ENCODE measurements around the gene ZDHHC3.
A peak's percentile ranks its signal among the peaks of the same experiment; 100 is the strongest.

The ZDHHC3 gene

DNA sequence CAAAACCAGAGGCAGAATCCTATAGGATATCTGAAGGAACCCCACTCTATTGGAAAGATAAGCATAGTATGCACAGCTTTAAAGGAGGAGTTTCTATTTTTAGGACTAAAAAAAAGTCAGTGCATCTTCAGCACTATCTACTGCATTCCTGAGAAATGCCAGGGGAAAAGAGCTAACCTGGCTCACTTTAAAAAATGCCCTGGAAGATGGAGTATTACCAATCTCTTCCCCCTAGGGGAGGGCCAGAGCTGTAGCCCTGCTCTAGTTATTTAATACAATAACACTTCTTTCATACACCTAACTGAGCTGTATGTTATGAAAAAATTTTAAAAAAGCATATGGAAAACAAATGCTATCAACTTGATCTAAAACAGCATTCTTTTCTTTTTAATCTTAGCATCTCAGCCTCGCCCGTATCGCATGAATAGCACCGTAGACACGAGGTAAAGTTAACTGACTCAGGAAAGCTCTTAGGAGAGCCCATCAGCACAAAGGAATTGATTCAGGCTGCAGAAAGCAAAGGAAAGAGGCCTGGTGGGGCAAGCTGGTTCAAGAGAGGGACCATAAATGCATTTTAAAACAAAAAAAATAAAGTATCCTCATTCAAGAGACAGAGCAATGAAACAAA lies 51.4 kb downstream of the ZDHHC3 start:
- no peak for DNase-seq

DNA sequence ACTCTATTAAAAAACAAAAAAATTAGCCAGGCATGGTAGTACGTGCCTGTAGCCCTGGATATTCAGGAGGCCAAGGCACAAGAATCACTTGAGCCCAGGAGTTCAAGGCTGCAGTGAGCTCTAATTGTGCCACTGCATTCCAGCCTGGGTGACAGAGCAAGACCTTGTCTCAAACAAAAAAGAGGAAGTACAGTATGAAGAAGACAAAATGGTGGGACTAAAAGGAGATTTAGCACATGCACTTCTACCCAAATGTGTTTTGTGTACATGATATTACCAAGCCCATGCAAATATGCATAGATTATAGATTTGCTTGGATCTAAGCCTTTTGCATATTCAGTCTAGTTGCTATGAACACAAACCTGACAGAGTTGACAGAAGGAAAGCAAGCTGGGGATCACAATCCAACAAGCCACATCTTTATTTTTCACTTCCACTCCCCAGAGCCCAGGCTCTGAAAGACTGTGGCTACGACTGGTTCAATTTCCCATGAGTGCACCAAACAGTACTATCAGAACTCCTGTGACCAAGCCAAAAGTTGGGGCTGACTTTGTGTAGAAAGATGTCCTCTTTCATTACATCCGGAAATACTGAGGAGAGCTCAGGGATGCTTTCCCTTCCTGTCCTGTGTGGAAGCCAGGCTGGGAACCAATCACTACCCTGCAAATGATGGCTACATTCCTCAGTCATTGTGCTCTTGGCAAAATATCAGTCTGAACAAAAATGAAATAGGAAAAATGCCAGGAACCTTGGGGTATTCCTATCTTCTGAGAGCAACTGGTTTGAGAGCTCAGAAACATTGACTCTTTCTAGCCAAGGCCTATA lies 52.1 kb downstream of the ZDHHC3 start:
- DNase-seq: no peak

DNA sequence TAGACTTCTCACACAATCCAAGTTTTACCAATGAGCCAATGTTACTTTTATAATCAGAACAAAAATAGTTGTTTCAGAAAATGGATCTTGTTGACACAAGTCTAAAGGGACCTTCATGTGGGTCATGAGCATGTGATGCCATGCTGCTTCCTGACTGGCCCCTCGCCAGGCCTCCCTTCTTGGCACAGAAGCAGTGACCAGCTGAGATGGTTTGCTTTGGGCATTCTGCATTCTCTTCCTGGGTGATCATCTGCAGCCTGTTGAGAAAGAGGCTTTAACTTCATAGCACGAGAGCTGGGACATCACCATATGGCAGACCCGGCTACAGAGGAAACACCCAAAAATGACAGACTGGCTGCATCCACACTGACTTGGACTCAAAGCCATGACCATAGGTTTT lies 55.9 kb downstream of the ZDHHC3 start:
- DNase-seq: peak; percentile 5

DNA sequence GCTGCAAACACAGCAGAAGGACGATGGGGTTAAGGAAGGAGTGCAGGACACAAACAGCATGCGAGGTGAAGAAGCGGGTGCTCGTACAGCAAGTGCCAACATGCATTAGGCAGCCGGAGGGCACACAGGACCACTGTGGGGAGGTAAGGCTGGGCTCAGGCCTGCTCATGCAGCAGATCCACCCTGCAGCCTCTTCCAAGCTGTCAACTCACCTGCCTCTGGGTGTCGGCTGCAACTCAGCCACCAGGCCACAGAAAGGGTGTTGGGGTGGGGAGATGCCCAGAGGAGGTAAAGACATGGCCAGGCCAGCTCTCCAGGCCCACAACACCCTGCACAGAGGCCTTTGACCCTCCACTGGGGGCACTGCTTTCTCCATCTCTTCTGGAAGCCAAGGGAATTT lies 57.4 kb downstream of the ZDHHC3 start:
- DNase-seq: no peak

GRCh38 chr3:44918087-44918486 lies 57.9 kb downstream of the ZDHHC3 start:
- DNase-seq: no peak

DNA sequence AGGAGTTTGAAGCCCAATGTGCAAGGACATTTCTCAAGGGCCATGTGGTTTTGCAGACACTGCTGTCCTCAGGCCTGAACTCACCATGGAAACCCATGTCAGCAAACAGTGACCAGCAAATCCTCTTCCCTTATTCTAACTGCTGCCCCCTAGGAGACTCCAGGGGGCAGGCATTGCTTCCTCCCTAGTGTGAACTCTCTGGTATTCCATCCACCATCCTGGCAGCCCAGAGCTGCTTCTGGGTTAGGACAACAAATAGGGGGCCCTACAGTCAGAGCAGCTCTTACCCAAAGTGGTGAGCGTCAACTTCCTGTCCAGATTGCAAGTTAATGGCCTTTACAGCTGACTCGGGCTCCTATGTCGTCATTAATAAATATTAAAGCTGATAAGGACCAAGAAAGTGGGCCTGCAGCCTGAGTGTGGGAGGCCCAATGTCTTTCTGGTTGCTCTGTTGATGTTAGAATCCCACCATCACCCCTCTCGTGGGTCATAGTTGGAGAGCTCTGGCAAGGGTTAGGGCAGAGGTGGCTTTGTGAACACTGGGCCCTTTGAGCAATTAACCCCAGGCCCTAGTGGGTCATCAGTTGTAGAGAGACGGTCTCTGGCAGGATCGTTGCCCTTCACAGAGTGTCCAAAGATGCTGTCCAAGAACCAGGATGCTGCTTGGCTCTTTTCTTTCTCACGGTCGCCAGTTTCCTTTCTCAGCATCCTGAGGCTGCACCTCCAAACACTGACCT lies 60.1 kb downstream of the ZDHHC3 start:
- no peak for DNase-seq

GRCh38 chr3:44914936-44915335 lies 61.0 kb downstream of the ZDHHC3 start:
- peak; percentile 43 for DNase-seq

GRCh38 chr3:44913868-44914468 lies 62.0 kb downstream of the ZDHHC3 start:
- DNase-seq: peak; percentile 65

DNA sequence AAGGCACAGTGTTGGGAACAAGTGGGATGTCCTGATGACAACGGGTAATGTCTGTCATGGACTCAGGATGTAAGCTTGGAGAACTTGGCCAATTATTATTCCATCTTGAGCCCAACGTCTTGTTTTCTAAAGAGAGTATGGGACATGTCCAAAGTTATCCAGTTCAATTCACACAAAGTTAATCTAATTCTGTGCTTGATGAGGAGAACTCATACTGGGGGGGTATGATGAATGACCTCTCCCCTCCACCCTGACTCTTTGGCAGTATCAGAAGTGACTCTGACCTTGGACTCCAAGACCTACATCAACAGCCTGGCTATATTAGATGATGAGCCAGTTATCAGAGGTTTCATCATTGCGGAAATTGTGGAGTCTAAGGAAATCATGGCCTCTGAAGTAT lies 65.3 kb downstream of the ZDHHC3 start:
- DNase-seq: no peak

GRCh38 chr3:44909063-44909462 lies 66.9 kb downstream of the ZDHHC3 start:
- DNase-seq: no peak

- DNase-seq: no peak
Measured at GRCh38 chr3:44907612-44908011, 68.4 kb downstream of the ZDHHC3 start.

- DNase-seq: no peak
Measured at GRCh38 chr3:44906997-44907396, 69.0 kb downstream of the ZDHHC3 start.

GRCh38 chr3:44905446-44906157 lies 70.4 kb downstream of the ZDHHC3 start:
- DNase-seq: peak; percentile 22

GRCh38 chr3:44903751-44904150 lies 72.2 kb downstream of the ZDHHC3 start:
- DNase-seq: no peak

DNA sequence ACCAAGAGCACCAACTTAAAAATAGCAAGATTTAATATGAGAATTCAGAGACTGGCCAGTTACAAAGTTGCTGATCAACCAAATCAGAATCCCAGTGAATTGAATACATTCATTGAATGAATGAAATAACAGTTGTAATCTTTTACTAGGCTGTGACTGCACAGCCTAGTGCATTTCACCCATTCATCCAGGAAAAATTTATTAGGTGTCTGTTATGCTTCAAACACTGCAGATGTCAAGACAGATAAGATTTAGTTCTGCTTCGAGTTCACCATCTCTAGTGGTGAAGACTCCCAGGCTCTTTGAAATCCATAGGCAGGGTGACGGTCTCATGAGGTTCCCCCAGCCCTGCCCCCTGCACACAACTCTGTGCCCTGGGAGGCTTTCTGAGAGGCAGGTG lies 72.7 kb downstream of the ZDHHC3 start:
- DNase-seq: no peak

DNA sequence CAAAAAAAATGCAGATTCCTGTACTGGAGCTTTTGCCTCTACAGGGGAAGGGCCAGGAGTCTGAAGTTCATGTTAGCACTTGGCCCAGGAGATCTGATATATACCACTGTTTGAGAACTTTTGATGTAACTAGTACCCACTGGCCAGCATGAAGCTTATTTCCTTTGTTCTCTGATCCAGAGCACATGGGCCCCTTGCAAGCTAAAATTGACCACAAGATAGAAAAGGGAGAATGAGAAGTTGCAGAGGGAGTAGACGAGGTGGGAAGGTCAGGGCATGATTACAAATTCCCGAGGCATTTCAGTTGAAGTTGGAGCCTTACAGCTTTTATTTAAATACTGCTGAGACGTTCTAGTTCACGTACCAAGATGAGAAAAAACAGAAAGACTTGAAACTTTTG lies 73.3 kb downstream of the ZDHHC3 start:
- DNase-seq: no peak

DNA sequence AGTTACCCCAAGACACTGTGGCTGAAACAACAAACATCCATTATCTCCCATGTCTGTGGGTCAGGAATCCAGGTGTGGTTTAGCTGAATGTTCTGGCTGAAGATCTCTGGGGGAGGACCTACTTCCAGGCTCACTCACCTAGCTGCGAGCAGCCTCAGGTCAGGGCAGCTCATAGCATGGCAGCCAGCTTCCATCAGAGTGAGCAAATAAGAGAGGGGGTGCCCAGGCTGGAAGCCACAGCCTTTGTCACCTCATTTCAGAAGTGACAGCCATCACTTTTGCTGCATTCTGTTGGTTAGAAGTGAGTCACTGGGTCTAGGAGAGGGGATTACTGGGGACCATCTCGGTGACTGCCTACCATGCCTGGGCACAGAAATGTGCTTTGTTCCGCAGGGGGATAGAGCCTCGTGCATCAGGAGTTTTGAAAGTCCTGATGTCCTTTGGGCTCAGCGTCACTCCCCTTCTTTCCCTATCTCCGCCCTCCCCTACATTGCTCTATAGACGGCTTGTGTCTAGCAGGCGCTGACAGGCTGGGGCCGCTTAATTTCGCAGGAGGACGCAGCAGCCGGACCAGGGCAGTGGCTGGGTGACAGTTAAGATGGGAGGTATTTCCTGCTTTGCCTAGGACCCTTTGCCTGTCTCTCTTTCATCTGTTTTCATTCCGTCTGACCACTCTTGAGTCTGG lies 76.1 kb downstream of the ZDHHC3 start:
- no peak for DNase-seq

GRCh38 chr3:44896440-44896839 lies 79.5 kb downstream of the ZDHHC3 start:
- DNase-seq: no peak

DNA sequence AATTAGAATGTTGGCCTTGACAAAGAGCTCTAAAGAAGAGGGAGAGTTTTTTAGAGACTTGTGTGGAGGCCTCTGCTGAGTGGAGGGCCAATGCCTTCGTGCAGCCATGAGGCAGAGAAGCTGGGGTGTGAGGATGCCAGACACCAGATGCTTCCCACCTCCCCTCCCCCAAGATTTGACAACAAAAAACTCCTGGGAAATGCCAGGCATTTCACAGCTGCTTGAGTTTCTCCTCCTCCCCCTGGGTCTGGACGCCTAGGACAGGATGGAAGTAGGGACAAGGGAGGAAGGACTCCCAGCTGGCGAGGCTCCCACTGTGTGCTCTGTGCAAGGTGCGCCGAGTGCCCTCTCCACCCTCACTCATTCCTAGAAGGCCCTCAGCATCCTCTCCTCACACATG lies 81.5 kb downstream of the ZDHHC3 start:
- peak; percentile 55 for DNase-seq

- DNase-seq: no peak
Measured at GRCh38 chr3:44893097-44893496, 82.9 kb downstream of the ZDHHC3 start.

DNA sequence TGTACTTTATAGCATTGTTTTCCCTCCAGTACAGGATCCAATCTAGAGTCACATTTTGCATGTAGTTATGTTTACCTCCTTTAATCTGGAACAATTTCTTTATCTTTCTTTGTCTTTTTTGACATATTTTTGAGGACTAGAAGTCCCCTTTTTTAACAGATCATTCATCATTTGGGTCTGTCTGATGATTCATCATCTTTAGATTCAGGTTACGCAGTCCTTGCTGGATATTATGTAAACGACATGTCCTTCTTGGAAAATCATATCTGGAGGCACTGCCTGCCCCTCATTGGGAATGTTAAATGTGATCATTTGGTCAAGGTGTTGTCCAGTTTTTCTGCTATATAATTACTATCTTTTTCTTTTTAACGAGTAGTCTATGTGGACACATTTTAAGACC lies 83.3 kb downstream of the ZDHHC3 start:
- DNase-seq: no peak

- no peak for DNase-seq
Measured at GRCh38 chr3:44890852-44891251, 85.1 kb downstream of the ZDHHC3 start.

All from NCI-H69 (cell line).